BLaER1 (cell line): ENCODE measurements around the gene TM4SF18.
A peak's percentile ranks its signal among the peaks of the same experiment; 100 is the strongest.

ENCODE experiments used
- H3K27ac ChIP-seq: shearing (Covaris generic); formaldehyde crosslinking; 2 replicates; pipeline ENCODE4 v1.8.1; 2022
- H3K27me3 ChIP-seq: shearing (Covaris generic); formaldehyde crosslinking; 2 replicates; pipeline ENCODE4 v1.8.1; 2022
- H3K36me3 ChIP-seq: shearing (Covaris generic); formaldehyde crosslinking; 2 replicates; pipeline ENCODE4 v1.8.1; 2022
- H3K4me1 ChIP-seq: shearing (Covaris generic); formaldehyde crosslinking; 2 replicates; pipeline ENCODE4 v1.8.1; 2022
- H3K4me2 ChIP-seq: shearing (Covaris generic); formaldehyde crosslinking; 2 replicates; pipeline ENCODE4 v1.8.1; 2022
- H3K4me3 ChIP-seq: shearing (Covaris generic); formaldehyde crosslinking; 2 replicates; pipeline ENCODE4 v1.8.1; 2022
- H3K9ac ChIP-seq: shearing (Covaris generic); formaldehyde crosslinking; 2 replicates; pipeline ENCODE4 v1.8.1; 2022
- H3K9me3 ChIP-seq: shearing (Covaris generic); formaldehyde crosslinking; 2 replicates; pipeline ENCODE4 v1.8.1; 2022
- H4K20me1 ChIP-seq: shearing (Covaris generic); formaldehyde crosslinking; 2 replicates; pipeline ENCODE4 v1.8.1; 2022
- Cebpa-rat ChIP-seq: shearing (Covaris generic); IDR thresholded peaks from 2 replicates; pipeline ENCODE4 v1.8.1; 2022

Gene TM4SF18

GRCh38 chr3:149310796-149311534, 22.5 kb downstream of the TM4SF18 start:
- no peak overlapping the region for H3K27ac ChIP-seq
- H3K36me3 ChIP-seq: no peaks in the 10 kb centered on the region
- no peaks in the 10 kb centered on the region for H3K9me3 ChIP-seq
- peaks cover 30% of the 10 kb centered on the region for H3K4me1 ChIP-seq
- no peak overlapping the region for H3K4me3 ChIP-seq
- no peaks in the 10 kb centered on the region for H3K27me3 ChIP-seq
- no peak overlapping the region for H3K4me2 ChIP-seq
- no peaks in the 10 kb centered on the region for H4K20me1 ChIP-seq
- no peak for TF ChIP-seq Cebpa-rat
- no peak overlapping the region for H3K9ac ChIP-seq

GRCh38 chr3:149307435-149307783, 26.0 kb downstream of the TM4SF18 start:
- no peaks in the 10 kb centered on the region for H4K20me1 ChIP-seq
- H3K4me2 ChIP-seq: peak overlapping the region; percentile 64
- H3K27ac ChIP-seq: peak overlapping the region; percentile 35; the same call in 1 of the 2 replicates
- H3K4me1 ChIP-seq: peaks cover 18% of the 10 kb centered on the region
- H3K4me3 ChIP-seq: no peak overlapping the region
- H3K36me3 ChIP-seq: no peaks in the 10 kb centered on the region
- H3K27me3 ChIP-seq: no peaks in the 10 kb centered on the region
- no peak overlapping the region for H3K9ac ChIP-seq
- TF ChIP-seq Cebpa-rat: no peak
- no peaks in the 10 kb centered on the region for H3K9me3 ChIP-seq

GRCh38 chr3:149306751-149307434, 26.5 kb downstream of the TM4SF18 start:
- H3K9ac ChIP-seq: no peak overlapping the region
- no peaks in the 10 kb centered on the region for H3K27me3 ChIP-seq
- no peaks in the 10 kb centered on the region for H3K36me3 ChIP-seq
- no peak for TF ChIP-seq Cebpa-rat
- H4K20me1 ChIP-seq: no peaks in the 10 kb centered on the region
- peaks cover 18% of the 10 kb centered on the region for H3K4me1 ChIP-seq
- H3K4me3 ChIP-seq: no peak overlapping the region
- peak overlapping the region; percentile 35; the same call in 1 of the 2 replicates for H3K27ac ChIP-seq
- peak overlapping the region; percentile 64 for H3K4me2 ChIP-seq
- no peaks in the 10 kb centered on the region for H3K9me3 ChIP-seq

DNA sequence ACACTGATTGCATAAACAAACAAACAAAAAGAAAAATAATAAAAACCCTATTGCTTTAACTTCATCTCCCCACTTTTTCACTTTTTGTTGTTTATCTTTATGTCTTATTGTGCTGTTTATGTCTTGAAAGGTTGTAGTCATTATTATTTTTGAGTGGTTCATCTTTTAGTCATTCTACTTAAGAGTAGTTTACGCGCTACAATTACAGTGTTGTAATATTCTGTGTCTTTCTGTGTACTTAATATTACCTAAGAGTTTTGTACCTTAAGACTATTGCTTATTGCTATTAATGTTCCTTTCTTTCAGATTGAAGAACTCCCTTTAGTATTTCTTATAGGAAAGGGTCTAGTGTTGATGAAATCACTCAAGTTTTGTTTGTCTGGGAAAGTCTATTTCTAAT, 28.1 kb downstream of the TM4SF18 start:
- no peak overlapping the region for H3K27ac ChIP-seq
- H3K9ac ChIP-seq: no peak overlapping the region
- peaks cover 18% of the 10 kb centered on the region for H3K4me1 ChIP-seq
- H3K4me3 ChIP-seq: no peak overlapping the region
- no peaks in the 10 kb centered on the region for H4K20me1 ChIP-seq
- no peak for TF ChIP-seq Cebpa-rat
- H3K36me3 ChIP-seq: no peaks in the 10 kb centered on the region
- H3K27me3 ChIP-seq: no peaks in the 10 kb centered on the region
- H3K9me3 ChIP-seq: no peaks in the 10 kb centered on the region
- H3K4me2 ChIP-seq: no peak overlapping the region

GRCh38 chr3:149299938-149300801, 33.3 kb downstream of the TM4SF18 start:
- Histone ChIP-seq H3K27me3 (no peaks in the 10 kb centered on the region), H4K20me1 (no peaks in the 10 kb centered on the region), H3K27ac (no peak overlapping the region), H3K36me3 (no peaks in the 10 kb centered on the region), H3K4me2 (no peak overlapping the region), H3K4me1 (no peaks in the 10 kb centered on the region), H3K9ac (no peak overlapping the region), H3K4me3 (no peak overlapping the region), H3K9me3 (peaks cover 3% of the 10 kb centered on the region; the same call in 1 of the 2 replicates)
- no peak for TF ChIP-seq Cebpa-rat

GRCh38 chr3:149296972-149297371, 36.5 kb downstream of the TM4SF18 start:
- no peak for TF ChIP-seq Cebpa-rat

DNA sequence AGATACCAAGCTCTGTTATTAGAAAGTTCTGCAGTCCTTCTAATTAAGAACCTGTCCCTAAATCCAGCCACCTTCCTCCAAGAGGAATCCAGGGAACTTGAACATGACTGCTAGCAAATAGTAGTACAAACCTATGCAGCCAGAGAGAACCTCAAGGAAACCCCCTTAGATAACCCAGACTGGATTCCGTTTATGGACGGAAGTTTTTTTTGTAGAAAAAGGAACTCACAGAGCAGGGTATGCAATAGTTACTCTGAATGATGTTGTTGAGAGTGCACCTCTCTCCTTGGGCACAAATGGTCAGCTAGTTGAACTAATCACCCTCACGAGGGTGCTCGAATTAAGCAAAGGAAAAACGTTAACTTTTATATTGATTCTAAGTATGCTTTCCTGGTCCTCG, 40.8 kb downstream of the TM4SF18 start:
- no peaks in the 10 kb centered on the region for H3K27me3 ChIP-seq
- H3K36me3 ChIP-seq: no peaks in the 10 kb centered on the region
- no peaks in the 10 kb centered on the region for H4K20me1 ChIP-seq

More at GRCh38 chr3:149296972-149297371, 36.5 kb downstream of the TM4SF18 start:
- Histone ChIP-seq H3K4me3 (no peak overlapping the region), H4K20me1 (no peaks in the 10 kb centered on the region), H3K4me1 (no peaks in the 10 kb centered on the region), H3K9ac (no peak overlapping the region), H3K4me2 (no peak overlapping the region), H3K36me3 (no peaks in the 10 kb centered on the region), H3K9me3 (peaks cover 9% of the 10 kb centered on the region; the same call in 1 of the 2 replicates), H3K27me3 (no peaks in the 10 kb centered on the region), H3K27ac (no peak overlapping the region)

GRCh38 chr3:149291178-149291577, 42.3 kb downstream of the TM4SF18 start:
- Histone ChIP-seq H3K4me3 (no peak overlapping the region), H3K27me3 (no peaks in the 10 kb centered on the region), H3K36me3 (no peaks in the 10 kb centered on the region), H3K27ac (no peak overlapping the region), H3K9me3 (peaks cover 9% of the 10 kb centered on the region; the same call in 1 of the 2 replicates), H3K9ac (no peak overlapping the region), H4K20me1 (no peaks in the 10 kb centered on the region), H3K4me1 (no peaks in the 10 kb centered on the region), H3K4me2 (no peak overlapping the region)
- no peak for TF ChIP-seq Cebpa-rat

More for the DNA sequence above, 40.8 kb downstream of the TM4SF18 start:
- no peak for TF ChIP-seq Cebpa-rat
- H3K9ac ChIP-seq: no peak overlapping the region
- no peak overlapping the region for H3K4me3 ChIP-seq
- H3K4me2 ChIP-seq: no peak overlapping the region
- H3K9me3 ChIP-seq: peaks cover 9% of the 10 kb centered on the region; the same call in 1 of the 2 replicates
- H3K27ac ChIP-seq: no peak overlapping the region
- no peaks in the 10 kb centered on the region for H3K4me1 ChIP-seq

DNA sequence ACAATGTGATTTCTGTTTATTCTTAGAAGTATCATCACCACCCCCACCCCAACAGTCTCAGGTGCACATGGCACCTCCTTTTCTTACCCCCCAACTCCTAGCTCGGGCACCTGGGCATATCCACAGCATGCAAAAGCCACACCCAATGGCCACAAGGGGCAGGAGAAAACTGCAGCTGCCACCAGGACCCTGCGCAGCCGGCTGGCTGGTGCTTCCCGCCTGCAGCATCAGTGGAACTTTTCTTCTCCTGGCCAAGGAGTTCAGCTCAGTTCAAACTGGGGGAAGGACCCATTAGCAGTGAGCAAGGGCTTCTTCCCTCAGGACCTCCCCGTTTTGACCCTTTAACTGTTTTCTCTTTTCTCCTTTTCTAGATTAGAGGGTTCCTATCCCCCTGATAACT, 44.8 kb downstream of the TM4SF18 start:
- H4K20me1 ChIP-seq: no peaks in the 10 kb centered on the region
- no peak overlapping the region for H3K27ac ChIP-seq
- H3K4me1 ChIP-seq: no peaks in the 10 kb centered on the region
- H3K9ac ChIP-seq: no peak overlapping the region
- no peak overlapping the region for H3K4me2 ChIP-seq
- H3K36me3 ChIP-seq: no peaks in the 10 kb centered on the region
- no peak for TF ChIP-seq Cebpa-rat
- H3K9me3 ChIP-seq: peaks cover 5% of the 10 kb centered on the region; the same call in 1 of the 2 replicates
- no peaks in the 10 kb centered on the region for H3K27me3 ChIP-seq
- H3K4me3 ChIP-seq: no peak overlapping the region
